Stimulated activated CD4-positive, alpha-beta T cell treated with anti-CD3 and anti-CD28 coated beads, Interleukin-4, amount 100 ng/mL, for 24 hours (primary cell): Measurements from ENCODE around the gene TOX2.

Experiments used
- DNase-seq: peaks from one replicate; pipeline ENCODE4 v3.0.0-alpha.2; 2020

Gene TOX2

GRCh38 chr20:44085616-44086434 is 171.2 kb downstream of the TOX2 start:
- DNase-seq = no peak

- no peak for DNase-seq
Observed at GRCh38 chr20:44087051-44087856, 172.6 kb downstream of the TOX2 start.

GRCh38 chr20:44087857-44088120 is 173.1 kb downstream of the TOX2 start:
- no peak for DNase-seq

- DNase-seq = no peak
Observed at GRCh38 chr20:44089987-44090674, 175.5 kb downstream of the TOX2 start.

GRCh38 chr20:44091026-44091425 is 176.4 kb downstream of the TOX2 start:
- no peak for DNase-seq

GRCh38 chr20:44092551-44093248 is 178.0 kb downstream of the TOX2 start:
- DNase-seq = peak; percentile 51

GRCh38 chr20:44093249-44093582 is 178.6 kb downstream of the TOX2 start:
- DNase-seq = no peak

GRCh38 chr20:44095831-44096230 is 181.2 kb downstream of the TOX2 start:
- DNase-seq = no peak

- no peak for DNase-seq
Observed at GRCh38 chr20:44097521-44098255, 183.0 kb downstream of the TOX2 start.

- DNase-seq = no peak
Observed at GRCh38 chr20:44098256-44098630, 183.6 kb downstream of the TOX2 start.

- no peak for DNase-seq
Observed at GRCh38 chr20:44098657-44099056, 184.0 kb downstream of the TOX2 start.

GRCh38 chr20:44099832-44100231 is 185.2 kb downstream of the TOX2 start:
- no peak for DNase-seq

- DNase-seq = no peak
Observed at GRCh38 chr20:44102582-44102981, 187.9 kb downstream of the TOX2 start.

GRCh38 chr20:44104798-44105517 is 190.3 kb downstream of the TOX2 start:
- DNase-seq = no peak

GRCh38 chr20:44106615-44107014 is 192.0 kb downstream of the TOX2 start:
- no peak for DNase-seq

- no peak for DNase-seq
Observed at GRCh38 chr20:44109951-44110361, 195.3 kb downstream of the TOX2 start.

GRCh38 chr20:44110816-44111568 is 196.3 kb downstream of the TOX2 start:
- DNase-seq = no peak

GRCh38 chr20:44111712-44112335 is 197.2 kb downstream of the TOX2 start:
- DNase-seq = no peak

- no peak for DNase-seq
Observed at GRCh38 chr20:44112456-44112855, 197.8 kb downstream of the TOX2 start.

GRCh38 chr20:44112889-44113617 is 198.4 kb downstream of the TOX2 start:
- no peak for DNase-seq
